ENCODE results near the gene KRTAP12-1. TPM values are rescaled to one million over a fixed set of nuclear protein-coding genes. Genes with fewer than 3 reads are reported as not detected.
"Not testable (repeated sequence)": the region's sequence is repeated elsewhere in the genome, so short reads cannot be mapped to it uniquely, and the experiment has no call there.

The KRTAP12-1 gene
- total RNA-seq, 2 donors from 2014 or later: not detected

- Histone ChIP-seq H3K4me1 (no peaks in the 10 kb centered on the region), H3K27me3 (no peaks in the 10 kb centered on the region), H3K36me3 (no peaks in the 10 kb centered on the region), H3K27ac (no peak overlapping the region), H3K9me3 (no peaks in the 10 kb centered on the region), H3K4me3 (no peak overlapping the region)
- peak; percentile 54 for DNase-seq (ENCODE audit: low spot score)
- TF ChIP-seq CTCF (IDR thresholded peaks at IDR 0.05): no peak
Measured at GRCh38 chr21:44686843-44687561, 5.0 kb upstream of the KRTAP12-1 start.

GRCh38 chr21:44686000-44686781 is 4.2 kb upstream of the KRTAP12-1 start:
- no peaks in the 10 kb centered on the region for H3K27me3 ChIP-seq
- peak; percentile 28 for DNase-seq (ENCODE audit: low spot score)
- no peak overlapping the region for H3K27ac ChIP-seq
- no peaks in the 10 kb centered on the region for H3K9me3 ChIP-seq
- H3K36me3 ChIP-seq: no peaks in the 10 kb centered on the region
- TF ChIP-seq CTCF (IDR thresholded peaks at IDR 0.05): no peak
- no peaks in the 10 kb centered on the region for H3K4me1 ChIP-seq
- no peak overlapping the region for H3K4me3 ChIP-seq

GRCh38 chr21:44685050-44685449 is 3.1 kb upstream of the KRTAP12-1 start:
- not testable (repeated sequence) for H3K4me3 ChIP-seq; H3K27ac ChIP-seq; H3K27me3 ChIP-seq; H3K9me3 ChIP-seq; H3K4me1 ChIP-seq; H3K36me3 ChIP-seq; DNase-seq (ENCODE audit: low spot score)

- Histone ChIP-seq H3K27ac (no peak overlapping the region), H3K9me3 (no peaks in the 10 kb centered on the region), H3K4me1 (no peaks in the 10 kb centered on the region), H3K27me3 (no peaks in the 10 kb centered on the region), H3K4me3 (no peak overlapping the region), H3K36me3 (no peaks in the 10 kb centered on the region)
- DNase-seq (ENCODE audit: low spot score): peak; percentile 21
- no peak for TF ChIP-seq CTCF (IDR thresholded peaks at IDR 0.05)
Measured at GRCh38 chr21:44684483-44684882, 2.5 kb upstream of the KRTAP12-1 start.

GRCh38 chr21:44684077-44684476 is 2.1 kb upstream of the KRTAP12-1 start:
- H3K4me1 ChIP-seq: no peaks in the 10 kb centered on the region
- H3K27ac ChIP-seq: no peak overlapping the region
- H3K9me3 ChIP-seq: no peaks in the 10 kb centered on the region
- no peak for DNase-seq (ENCODE audit: low spot score)
- H3K4me3 ChIP-seq: no peak overlapping the region
- TF ChIP-seq CTCF (IDR thresholded peaks at IDR 0.05): no peak
- H3K27me3 ChIP-seq: no peaks in the 10 kb centered on the region
- H3K36me3 ChIP-seq: no peaks in the 10 kb centered on the region

- DNase-seq (ENCODE audit: low spot score): peak; percentile 30
- Histone ChIP-seq H3K4me1 (no peaks in the 10 kb centered on the region), H3K4me3 (no peak overlapping the region), H3K27me3 (no peaks in the 10 kb centered on the region), H3K36me3 (no peaks in the 10 kb centered on the region), H3K27ac (no peak overlapping the region), H3K9me3 (no peaks in the 10 kb centered on the region)
- no peak for TF ChIP-seq CTCF (IDR thresholded peaks at IDR 0.05)
Measured at GRCh38 chr21:44682580-44683151, 703 bp upstream of the KRTAP12-1 start.
